SK-N-MC (cell line): ENCODE data around the gene RNU5D-1.

ENCODE experiments used
- EZH2 ChIP-seq: fragments of 200-600 bp; sonication (generic); IDR thresholded peaks from one replicate; pipeline ENCODE4 v1.6.1; 2017; ENCODE audit warnings: antibody characterized with exemption
- FOXP2 ChIP-seq: optimal IDR thresholded peaks from 2 replicates; pipeline ENCODE3; 2011; ENCODE audit warnings: mild to moderate bottlenecking, moderate library complexity; ENCODE audit not compliant: insufficient read depth; ENCODE audit errors: extremely low read length, control extremely low read depth
- POLR2AphosphoS5 ChIP-seq: IDR thresholded peaks from 2 replicates; pipeline ENCODE4 v1.6.1; 2012; ENCODE audit warnings: mild to moderate bottlenecking, low read depth, low read length, borderline replicate concordance

- TF ChIP-seq POLR2AphosphoS5, result no peak
- TF ChIP-seq EZH2, result no peak
- no peak for TF ChIP-seq FOXP2
These were observed 37.1 kb downstream of the RNU5D-1 start for GRCh38 chr1:44693900-44694299.
